ENCODE measurements around the gene NME7.

DNA sequence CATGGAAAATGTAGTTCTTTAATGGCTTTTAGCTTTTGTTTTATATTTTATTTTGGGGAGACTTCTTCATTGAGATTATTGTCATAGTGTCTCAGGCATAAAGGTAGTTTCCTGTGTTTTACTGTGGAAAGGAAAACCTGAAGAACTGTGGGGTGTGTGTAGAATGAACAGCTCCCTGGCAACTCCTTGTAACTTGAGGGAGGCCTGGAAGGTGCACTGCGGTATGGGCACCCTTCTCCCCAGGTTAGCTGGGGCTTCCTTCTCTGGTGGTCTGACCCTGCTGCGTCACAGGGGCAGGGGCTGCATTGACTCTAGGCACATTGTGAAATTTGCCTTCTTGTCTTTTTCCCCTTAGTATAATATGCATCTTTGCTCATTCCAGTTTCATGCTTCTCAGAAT lies 259.4 kb downstream of the NME7 start:
- TF ChIP-seq, protein P1, sequence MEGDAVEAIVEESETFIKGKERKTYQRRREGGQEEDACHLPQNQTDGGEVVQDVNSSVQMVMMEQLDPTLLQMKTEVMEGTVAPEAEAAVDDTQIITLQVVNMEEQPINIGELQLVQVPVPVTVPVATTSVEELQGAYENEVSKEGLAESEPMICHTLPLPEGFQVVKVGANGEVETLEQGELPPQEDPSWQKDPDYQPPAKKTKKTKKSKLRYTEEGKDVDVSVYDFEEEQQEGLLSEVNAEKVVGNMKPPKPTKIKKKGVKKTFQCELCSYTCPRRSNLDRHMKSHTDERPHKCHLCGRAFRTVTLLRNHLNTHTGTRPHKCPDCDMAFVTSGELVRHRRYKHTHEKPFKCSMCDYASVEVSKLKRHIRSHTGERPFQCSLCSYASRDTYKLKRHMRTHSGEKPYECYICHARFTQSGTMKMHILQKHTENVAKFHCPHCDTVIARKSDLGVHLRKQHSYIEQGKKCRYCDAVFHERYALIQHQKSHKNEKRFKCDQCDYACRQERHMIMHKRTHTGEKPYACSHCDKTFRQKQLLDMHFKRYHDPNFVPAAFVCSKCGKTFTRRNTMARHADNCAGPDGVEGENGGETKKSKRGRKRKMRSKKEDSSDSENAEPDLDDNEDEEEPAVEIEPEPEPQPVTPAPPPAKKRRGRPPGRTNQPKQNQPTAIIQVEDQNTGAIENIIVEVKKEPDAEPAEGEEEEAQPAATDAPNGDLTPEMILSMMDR (IDR thresholded peaks at IDR 0.05; ENCODE audit: low read depth, low read length) = no peak
- no peak for TF ChIP-seq EZH2phosphoT487 (IDR thresholded peaks at IDR 0.05; ENCODE audit: low read depth)

Data from OCI-LY3 (cell line).